HuH-7.5 (cell line): ENCODE results near the gene DUSP23.

Source experiments
- DNase-seq: peaks from one replicate; pipeline ENCODE4 v3.0.0; 2011; ENCODE audit warnings: low spot score

The DUSP23 gene

DNA sequence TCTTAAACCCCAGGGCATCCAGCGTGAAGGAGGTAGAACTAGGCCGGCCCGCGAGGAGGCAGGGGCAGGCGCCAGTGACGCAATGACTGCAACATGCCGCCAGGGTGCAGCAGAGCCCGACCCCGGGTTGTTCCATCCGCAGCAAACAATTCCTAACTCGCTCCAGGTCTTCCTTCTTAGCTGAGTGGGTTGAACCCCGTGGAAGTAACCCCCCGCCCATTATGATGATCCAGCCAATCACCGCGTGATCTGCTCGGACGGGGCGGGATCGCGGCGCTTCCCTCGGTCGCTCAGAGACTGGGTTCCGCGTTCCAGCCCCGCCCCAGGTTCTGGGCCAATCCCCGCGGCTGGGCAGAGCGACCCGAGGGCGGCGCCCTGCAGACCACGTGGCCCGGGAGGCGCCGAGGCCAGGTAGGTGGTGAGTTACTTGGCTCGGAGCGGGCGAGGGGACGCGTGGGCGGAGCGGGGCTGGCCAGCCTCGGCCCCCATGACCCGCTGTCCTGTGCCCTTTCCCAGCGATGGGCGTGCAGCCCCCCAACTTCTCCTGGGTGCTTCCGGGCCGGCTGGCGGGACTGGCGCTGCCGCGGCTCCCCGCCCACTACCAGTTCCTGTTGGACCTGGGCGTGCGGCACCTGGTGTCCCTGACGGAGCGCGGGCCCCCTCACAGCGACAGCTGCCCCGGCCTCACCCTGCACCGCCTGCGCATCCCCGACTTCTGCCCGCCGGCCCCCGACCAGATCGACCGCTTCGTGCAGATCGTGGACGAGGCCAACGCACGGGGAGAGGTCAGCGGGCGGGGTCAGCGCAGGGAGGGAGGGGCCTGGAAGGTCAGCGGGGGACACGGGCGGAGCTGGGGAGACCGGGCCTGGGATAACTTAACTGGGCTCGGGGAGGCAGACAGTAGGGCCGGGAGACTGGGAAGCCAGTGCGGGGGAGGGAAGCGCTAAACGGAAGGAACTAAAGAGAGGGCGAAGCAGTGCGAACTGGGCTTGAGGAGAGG is at the start of gene DUSP23:
DUSP23 (plus strand) TSS at position 380 of the 1,000 bp plus-strand sequence; CDS start at position 519, 139 bp downstream.
- peak; percentile 71 for DNase-seq

DNA sequence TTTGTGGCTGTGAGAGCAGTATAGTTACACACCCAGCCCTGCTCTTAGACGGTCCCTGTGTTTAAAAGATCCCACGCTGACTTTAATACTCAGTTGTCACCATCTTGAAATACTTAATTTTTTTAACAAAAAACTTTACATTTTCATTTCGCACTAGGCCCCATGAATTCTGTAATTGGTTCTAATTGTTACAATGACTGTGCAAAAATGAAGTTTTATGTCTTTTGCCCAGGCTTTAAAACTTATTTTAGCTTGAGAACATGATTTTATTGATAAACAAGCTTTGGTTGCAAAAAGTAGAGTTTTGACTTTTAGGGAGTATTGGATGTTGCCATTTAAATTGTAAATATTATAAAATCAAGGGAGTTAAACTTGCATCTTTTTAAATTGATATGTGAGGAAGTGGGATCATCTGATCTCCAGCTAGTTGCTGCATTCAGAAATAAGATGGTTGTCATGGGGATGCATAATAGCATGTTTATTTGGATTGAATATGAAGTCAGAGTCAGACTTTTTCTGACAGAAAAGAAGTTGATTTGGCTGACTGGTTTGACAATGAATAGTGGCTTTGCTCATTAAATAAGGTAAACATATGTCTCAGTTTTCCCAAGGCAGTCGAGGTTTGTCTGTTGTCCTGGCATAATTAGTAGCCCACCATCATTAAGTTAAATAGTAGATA is 43.4 kb upstream of the DUSP23 start:
- DNase-seq: no peak

DNA sequence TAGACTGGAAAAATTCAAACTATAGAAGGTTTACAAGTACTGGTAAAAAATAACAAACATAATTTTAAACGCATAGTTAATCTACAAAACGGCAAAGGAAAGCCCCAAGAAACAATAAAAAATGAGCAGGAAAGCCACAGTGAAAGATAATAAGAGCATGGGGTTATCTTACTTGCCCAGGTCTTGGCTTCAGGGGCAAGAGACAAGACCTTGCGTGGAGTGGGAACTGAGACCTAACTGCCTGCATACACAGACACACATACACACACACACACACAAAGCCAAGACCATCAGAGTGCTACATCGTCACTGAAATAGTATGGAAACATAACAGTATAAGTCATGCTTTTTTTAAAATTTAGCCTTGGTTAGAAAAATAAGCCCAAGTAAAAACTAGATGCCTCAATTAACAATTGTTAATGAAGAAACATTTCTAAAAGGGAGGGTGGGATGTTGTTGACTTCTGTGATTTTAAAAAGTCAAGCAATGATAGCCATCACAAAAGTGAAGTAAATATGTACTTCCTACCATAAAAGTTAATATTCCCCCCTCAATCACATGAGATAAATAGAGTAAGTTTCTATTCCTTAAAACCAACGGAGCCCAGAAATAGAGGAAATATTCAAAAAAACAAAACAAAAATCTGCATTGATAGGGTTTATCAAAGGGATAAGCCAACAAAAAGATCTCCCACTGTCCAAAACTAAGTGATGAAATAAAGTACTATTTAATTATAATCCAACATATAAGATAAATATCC is 36.9 kb upstream of the DUSP23 start:
- DNase-seq: no peak

DNA sequence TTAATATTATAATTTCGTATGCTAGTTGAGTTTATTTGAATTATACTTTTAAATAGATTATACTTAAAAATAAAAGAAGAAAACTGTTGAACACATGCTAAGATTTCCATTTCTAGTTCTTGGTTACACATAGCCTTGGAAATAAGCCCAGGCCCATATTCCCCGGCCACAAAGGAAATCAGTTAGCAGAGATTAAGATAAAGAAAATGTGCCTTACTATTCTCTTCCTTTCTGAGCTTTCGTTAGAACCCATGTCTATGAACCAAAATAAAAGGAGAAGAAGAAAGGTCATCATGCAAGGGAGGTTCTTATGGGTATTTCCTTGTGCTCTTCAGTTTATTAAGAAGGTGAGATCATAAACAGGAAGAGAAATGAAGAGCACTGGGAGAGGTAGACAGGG is 34.1 kb upstream of the DUSP23 start:
- no peak for DNase-seq

DNA sequence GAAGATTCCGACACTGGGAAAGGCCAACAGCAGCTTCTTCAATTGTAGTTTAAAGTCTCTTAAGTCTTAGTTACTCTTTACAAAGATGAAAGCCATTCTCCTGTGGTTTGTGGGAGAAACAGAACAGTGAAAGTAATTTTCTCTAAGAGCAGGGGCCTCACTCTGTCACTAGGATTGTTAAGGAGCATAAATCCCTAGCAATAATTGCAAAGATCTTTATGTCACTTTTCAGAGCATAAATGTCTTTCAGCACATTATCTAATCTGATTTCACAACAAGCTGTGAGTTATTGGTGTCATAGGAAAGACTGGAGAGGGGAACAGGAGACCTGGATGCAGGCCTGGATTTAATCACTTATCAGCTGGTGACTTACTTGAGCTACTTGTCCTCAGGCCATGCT is 32.4 kb upstream of the DUSP23 start:
- DNase-seq: no peak

DNA sequence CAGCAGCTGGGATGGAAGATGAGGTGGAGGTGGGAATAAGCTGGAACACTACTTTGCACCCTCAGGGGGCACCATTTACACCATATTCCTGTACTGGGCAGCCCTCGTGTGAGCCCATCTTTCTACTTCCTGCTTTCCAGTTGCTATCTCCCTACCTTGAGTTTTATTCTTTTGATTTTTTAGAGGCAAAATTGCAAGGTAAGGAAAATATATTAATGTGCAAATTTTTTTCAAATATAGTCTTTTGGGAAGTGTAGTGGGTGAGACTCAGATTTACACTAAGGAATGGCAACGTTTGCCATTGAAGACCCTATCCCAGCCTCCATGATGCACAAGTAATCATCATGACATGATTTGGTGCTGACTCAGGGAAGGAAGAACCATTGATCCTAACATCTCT is 31.1 kb upstream of the DUSP23 start:
- no peak for DNase-seq

DNA sequence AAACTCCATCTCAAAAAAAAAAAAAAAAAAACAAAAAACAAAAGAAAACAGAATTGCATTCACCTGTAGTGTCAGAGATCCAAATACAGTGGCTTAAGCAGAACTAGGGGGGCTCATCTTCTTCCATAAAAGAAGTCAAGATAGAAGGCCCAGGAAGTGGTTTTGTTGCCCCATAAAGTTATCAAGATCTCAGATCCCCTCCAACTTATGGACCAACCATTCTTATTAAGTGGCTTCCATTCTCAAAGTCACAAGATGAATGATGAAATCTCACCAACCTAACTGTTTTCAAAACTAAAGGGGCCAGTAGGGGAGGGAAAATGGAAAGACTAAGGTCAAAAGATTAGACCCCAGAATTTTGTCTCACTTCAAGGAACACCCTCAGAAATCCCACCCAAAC is 30.1 kb upstream of the DUSP23 start:
- DNase-seq: no peak

DNA sequence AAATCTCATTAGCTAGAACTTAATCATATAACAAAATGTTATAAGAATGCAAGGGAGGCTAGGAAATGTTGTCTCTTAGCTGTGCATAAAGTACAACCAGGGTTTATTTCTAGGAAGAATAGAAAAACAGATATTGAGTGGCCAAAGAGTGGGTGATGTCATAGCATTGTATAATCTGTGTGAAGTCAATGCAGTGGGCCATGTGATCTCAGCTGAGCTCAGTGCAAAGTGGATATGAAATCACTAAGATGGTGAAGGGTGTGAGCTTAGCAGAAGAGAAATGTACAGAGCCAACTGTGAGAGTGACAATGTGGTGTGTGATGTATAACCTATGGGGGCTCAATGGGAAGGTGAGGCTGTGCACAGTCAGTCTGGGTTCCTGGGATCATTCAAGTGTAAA is 29.7 kb upstream of the DUSP23 start:
- no peak for DNase-seq

DNA sequence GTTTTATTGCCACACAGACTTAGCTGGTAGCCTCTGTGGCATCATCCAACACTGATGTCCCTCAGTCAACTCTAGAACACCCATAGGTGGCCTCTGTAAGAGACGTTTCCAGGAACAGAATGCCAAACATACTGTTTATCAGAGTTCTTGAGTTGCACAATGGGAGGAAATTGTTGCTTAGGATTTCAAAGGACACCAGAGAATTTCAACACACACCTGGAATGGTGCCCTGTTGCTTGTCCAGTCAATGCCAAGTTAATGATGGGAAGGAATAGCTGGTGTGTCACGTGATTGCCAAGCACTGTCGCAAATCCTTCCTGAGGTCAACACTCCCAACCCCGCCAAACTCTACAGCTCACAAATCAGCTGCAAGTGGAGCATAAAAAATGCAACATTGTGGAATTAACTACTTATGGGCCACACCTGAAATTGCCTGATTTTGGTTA is 28.6 kb upstream of the DUSP23 start:
- DNase-seq: no peak

DNA sequence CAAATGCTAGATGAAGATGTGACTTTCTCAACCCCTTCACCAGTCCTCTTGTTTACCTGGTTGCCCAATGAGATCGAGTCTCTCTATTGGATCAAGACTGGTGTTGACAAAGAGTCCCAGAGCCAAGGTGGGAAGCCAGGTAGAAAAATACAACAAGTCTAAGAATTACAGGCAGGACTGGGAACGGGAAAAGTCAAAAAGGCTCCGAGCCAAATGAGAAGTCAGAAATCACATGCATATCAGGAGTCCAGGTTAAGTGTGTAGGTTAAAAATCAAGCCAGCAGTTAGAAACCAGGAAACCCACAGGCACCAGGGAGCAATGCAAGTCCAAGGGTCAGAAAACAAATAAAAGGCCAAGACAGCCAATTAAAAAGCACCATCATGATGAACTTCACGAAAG is 27.4 kb upstream of the DUSP23 start:
- DNase-seq: no peak

DNA sequence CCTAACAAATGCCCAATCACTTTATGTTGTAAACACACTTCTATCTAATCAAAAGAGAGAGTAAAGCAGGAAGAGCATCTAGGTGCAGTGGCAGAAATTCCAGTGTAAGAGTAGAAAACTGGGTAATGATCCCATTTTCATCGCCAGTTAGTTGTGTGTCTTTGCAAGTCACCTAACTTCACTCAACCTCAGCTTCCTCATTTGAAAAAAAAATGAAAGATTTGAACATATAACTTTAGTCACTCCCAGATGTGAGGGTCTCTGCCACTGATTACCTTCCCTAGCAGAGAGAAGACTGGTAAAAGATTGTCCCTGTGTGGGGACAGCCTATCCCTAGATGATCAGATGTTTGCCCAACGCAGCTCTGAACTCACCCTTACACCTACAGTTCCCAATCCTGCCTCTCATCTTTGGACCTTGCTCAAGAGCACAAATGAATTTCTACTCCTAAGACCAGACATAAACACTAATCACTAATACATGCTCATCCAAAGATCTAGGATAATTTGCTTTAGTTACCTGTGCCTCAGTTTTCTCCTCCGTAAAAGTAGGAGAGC is 25.2 kb upstream of the DUSP23 start:
- DNase-seq: no peak

DNA sequence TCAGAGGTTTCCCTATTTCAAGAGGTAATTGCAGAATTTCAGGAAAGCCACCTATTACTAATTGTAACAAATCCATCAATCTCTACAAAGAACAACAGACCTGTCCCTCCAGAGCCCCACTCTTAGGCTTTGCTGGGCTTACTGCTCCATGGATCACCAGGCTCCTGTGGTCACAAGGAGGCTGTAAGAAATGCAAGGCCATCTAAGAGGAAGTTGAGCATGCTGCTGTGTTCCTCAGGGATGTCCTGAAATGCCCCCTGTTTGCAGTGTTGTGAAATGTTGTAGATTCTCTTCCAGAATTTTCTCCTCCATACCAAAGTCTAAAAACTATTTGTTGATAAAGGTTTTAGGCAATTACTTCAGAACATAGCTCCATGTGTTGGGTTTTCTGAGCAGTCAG is 24.4 kb upstream of the DUSP23 start:
- no peak for DNase-seq

DNA sequence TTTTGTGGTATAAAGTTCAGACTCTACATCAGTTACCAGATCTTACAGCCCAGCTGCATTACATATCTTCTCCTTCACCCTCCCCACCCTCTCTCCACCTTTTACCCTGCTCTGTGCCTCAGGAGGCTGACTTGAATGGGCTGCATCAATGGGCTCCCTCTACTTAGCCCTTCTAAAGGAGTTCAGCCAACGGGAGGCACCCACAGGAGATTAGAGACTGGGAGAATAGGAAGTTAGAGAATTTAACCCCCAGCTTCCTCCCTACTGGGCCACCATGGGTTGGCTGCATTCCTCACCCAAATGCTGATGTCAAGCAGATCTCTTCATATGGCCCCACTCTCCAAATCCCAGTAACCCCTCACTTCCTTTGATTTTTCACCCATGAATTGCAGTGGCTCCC is 17.1 kb upstream of the DUSP23 start:
- no peak for DNase-seq

DNA sequence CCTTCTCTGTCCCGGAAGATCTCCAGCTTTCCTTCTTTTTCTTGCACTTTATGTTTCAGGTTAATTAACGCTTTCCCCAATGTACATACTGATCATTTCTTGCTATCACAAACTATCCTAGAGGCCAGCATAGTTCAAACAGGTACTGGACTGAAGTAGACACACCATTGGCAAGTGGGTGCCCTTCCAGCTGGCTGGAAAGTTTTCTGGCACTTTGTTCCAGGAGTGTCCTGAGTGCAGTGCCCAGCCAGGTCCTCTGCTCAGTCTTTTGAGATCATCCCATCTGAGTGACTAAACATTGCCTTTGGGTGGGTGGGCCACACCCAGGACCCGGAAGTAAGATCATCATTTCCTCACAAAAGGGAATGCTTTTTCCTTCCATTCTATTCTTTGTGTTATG is 15.0 kb upstream of the DUSP23 start:
- no peak for DNase-seq

DNA sequence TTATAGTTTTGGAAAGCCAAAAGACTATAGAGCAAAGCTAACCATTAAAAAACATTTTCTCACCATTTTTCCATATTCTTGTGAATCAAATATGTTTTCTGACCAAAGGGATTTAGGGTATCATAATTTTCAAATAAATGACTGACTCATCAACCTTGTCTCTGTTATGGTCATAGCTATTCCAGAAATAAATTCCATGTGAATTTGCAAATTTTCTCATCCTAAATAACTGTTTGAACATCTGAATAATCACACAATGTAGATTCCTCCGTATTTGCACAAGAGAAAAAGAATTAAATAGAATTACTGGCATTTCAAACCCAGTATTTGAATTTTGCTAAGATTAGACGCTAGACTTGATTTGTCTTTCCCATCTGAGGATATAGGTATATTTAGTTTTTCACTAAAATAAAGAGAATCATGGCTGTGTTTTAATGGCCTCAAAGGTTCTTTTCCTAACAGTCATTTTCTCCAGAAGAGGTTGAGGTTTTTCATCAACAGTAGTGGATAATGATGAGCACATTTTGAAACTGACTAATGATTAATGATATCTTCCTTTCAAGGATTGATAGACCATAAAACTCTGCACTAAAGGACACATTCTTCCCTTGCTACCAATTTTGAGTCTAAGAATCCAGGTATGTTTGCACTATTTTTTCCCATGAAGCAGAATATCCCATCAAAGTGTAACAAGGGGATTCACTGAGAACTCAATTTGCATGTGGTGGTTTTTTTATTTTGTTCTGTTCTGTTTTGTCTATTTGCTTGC is 9.5 kb upstream of the DUSP23 start:
- no peak for DNase-seq

DNA sequence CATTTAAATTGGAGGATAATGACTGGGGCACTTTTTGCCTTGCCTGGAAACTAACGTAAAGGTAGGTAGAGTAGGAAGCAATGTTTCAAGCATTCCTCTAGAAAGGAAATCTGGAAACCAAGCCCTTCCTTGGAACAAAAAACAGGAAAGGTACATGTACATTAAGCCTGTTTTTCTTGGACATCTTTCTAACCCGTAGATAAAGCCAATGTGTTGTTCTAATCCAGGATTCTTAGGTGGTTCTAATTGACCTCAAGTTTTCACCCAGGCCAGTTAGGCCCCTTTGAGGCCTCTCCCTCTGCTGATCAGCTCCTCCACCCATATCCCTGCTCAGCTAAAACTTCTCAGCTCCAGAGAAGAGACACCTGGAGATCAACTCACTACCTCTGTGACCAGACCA is 6.3 kb upstream of the DUSP23 start:
- no peak for DNase-seq

DNA sequence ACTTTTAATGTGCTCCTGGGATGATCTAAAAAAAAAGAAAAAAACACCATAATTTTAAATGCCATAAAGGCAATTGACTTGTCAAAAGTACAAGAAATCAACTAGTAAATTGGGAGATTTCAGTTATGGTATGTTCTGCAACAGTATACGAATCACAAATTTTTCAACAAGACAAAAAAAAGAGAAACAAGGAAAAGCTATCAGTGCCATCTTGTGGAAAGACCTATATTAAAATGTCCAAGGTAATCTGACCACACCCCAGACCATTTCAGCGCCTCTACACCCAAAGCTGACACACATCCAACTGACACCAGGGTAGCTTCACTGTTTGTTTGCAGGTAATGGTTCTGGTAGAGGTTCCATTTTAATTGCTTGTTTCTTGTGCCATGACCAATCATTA is 5.0 kb upstream of the DUSP23 start:
- no peak for DNase-seq

DNA sequence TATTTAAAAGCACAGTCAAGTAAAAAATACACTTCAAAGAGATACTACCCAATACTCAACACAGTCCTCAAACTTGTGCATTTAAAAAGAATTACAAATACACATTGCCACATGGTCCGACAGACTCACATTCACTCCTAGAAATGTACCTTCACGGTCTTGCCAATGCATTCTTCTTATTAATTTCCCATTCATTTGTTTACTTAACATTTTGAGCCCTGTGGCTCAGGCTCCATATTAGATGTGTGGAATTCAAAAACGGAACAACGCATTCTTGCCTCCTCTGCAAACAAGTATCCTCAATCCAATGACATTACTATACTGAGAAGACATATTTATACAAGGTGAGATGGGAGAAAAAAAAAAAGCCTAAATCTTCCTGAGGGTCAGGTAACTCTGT is 2.5 kb upstream of the DUSP23 start:
- DNase-seq: no peak

DNA sequence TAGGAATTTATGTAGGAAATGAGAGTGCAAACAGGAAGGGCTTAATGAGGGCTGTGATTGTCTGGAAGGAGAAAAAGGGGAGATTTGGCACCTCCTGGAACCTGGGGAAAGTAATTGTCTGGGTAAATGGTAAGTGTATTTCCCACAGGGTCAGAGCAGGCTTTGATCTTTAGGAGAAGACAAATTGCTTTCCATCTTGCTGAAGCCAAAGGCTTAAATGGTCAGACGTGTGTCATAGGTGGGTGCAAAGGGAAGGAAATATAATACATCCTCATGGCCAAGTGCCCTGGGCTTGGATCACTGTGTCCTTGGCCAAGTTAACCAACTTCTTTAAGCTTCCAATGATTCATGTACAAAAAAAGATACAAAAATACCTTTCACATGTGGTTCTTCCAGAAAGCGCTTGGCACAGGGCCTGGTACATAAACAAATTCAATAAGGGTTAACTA is 1.3 kb upstream of the DUSP23 start:
- no peak for DNase-seq

DNA sequence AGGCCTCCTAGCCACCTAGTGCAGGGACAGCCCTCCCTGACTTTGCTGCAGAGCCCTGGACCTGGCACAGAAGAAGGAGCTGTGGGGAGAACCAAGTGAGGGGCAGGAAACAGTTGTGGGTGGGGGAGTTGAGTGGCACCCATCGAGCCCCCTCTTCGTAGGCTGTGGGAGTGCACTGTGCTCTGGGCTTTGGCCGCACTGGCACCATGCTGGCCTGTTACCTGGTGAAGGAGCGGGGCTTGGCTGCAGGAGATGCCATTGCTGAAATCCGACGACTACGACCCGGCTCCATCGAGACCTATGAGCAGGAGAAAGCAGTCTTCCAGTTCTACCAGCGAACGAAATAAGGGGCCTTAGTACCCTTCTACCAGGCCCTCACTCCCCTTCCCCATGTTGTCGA is 1.2 kb downstream of the DUSP23 start:
- DNase-seq: no peak

DNA sequence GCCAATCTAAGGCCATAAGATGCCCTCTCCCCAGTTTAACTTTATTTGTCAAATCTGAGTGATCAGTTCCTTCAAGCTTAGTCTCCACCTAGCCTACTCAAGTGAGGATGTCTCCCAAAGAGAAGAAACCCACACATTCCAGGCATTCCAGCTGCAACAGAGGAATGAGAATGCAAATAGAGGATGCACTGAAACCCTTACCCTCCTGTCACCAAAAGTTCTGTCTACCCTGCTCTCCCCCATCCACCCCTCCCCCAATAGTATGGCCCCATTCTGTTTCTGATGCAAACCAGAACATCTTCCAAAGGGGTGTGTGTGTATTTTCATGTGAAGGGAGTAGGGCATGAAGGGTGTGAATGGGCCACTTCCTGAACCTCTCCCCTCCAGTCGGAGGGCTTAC is 3.0 kb downstream of the DUSP23 start:
- DNase-seq: no peak
